ENCODE data around the gene CXCL12. TPM values are rescaled to one million over a fixed set of nuclear protein-coding genes. Genes with fewer than 3 reads are reported as not detected.

CXCL12 gene
- total RNA-seq, 1 donor from 2014 or later: not detected

DNA sequence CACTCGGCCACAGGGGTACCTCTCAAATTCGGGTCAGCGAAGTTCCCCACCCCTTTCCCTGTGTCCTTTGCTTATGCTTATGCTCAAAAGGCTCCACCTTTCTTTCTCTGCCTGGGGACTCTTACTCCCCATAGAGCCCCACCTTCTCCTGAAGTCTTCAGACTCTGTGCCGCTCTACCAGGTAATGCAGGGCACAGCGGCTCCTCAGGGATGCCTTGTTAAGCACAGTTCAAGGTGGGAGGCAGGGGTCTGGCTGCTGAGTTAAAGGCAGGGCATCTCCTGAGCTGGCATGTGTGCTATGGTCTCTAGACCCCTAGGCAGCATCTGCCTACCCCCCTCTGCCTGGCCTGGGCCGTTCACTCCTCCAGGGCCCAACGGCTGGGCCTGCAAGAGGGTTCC lies 3.0 kb upstream of the CXCL12 start:
- no peaks in the 10 kb centered on the region for H3K36me3 Mint-ChIP-seq (ENCODE audit: low read depth)
- no peak overlapping the region for H3K27ac Mint-ChIP-seq
- no peaks in the 10 kb centered on the region for H3K4me1 Mint-ChIP-seq (ENCODE audit: low read depth)
- intact Hi-C loops (cut with micrococcal nuclease): loop anchor here (2.0 to 10.0 kb wide), 3 partner anchors 467 to 715 kb away; no protein-coding TSS in a partner anchor
- no peak overlapping the region for H3K4me3 Mint-ChIP-seq (ENCODE audit: low read depth)
- peaks cover 23% of the 10 kb centered on the region for H3K27me3 Mint-ChIP-seq (ENCODE audit: low read depth)
- no peaks in the 10 kb centered on the region for H3K9me3 Mint-ChIP-seq
- DNase-seq (ENCODE audit: low spot score): no peak

DNA sequence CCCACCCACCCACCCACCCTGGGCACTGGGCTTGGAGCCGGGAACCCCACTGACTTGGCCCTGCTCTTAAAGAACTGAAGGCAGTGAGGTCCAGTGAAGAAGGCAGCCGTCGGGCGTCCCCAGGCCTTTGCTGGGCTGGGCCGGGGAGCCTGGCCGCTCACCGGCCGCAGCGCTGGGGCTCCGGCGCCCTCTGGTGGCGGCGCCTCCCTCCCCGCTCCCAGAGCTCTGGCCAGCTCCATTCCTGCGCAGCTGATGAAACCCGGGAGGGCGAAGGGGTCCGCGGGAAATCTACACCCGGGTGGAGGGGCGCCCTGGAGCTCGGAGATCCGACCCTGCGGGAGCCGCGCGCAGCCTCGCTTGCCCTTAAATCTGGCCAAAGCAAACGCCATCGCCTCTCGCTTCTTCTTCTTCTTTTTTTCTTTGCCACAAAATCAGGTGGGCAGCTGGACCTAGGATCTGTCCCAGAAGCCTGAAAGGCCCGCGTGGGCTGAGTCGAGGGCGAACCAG lies 1.7 kb upstream of the CXCL12 start:
- Mint-ChIP-seq H3K4me1 (ENCODE audit: low read depth) (no peaks in the 10 kb centered on the region), H3K27ac (no peak overlapping the region), H3K4me3 (ENCODE audit: low read depth) (no peak overlapping the region), H3K36me3 (ENCODE audit: low read depth) (no peaks in the 10 kb centered on the region), H3K27me3 (ENCODE audit: low read depth) (peaks cover 30% of the 10 kb centered on the region), H3K9me3 (no peaks in the 10 kb centered on the region)
- no peak for DNase-seq (ENCODE audit: low spot score)
- intact Hi-C loops (cut with micrococcal nuclease): loop anchor here (2.0 to 10.0 kb wide), 3 partner anchors 468 to 714 kb away; no protein-coding TSS in a partner anchor

DNA sequence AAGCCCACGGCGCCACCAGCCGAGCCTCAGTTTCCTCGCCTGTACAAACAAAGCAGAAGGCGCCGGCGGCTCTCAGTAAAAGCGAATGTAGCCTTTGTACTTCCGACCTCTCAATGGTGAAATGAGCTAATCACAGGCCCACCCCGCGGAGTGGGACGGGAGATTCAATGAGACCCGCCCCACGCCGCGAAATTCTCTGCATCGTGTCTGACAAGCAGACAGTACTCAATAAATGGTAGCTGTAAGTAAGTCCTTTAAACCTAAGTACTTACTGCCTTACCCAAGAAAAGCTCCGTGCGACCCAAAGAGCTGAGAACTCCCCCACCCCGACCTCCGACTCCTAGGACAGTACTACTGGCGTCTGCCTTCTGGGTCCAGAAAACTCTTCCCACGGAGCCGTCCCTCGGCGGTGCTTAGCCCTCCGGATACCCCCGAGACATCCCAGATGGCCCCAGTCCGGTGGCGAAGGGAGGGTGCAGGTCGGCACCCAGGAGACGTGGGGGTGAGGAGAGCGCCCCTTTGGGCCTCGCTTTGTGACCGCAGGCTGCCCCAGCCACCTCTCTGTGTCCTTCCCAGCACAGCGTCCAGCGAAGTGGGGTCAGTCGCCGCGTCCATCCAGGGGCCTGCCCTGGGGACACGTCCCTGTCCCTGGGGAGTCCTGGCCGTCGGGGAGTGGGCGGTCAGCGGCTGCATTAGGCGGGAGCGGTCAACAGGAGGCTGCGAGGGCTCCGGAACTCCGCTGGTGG lies 972 bp upstream of the CXCL12 start:
- no peaks in the 10 kb centered on the region for H3K4me1 Mint-ChIP-seq (ENCODE audit: low read depth)

DNA sequence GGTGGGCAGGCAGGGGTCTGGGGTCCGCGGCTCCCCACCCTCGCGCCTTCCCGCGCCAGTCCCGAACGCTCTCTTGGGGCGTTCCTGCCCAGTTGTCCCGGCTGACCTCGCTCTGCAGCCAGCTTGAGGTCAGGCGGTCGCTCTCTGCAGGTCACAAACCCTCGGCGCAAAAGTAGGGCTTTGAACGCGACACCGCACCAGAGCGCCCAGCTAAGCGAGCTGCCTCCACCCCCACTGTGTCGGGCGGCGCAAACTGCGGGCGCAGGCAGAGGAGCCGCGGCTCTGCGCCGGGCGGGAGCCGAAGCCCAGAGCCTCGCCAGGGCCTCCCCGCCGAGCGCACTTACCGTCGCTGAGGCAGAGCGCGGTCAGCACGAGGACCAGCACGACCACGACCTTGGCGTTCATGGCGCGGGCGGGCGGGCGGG lies 284 bp downstream of the CXCL12 start:
- no peak for DNase-seq (ENCODE audit: low spot score)
- H3K4me3 Mint-ChIP-seq (ENCODE audit: low read depth): no peak overlapping the region

More for the DNA sequence above, 972 bp upstream of the CXCL12 start:
- Mint-ChIP-seq H3K4me3 (ENCODE audit: low read depth) (no peak overlapping the region), H3K27me3 (ENCODE audit: low read depth) (peaks cover 30% of the 10 kb centered on the region), H3K36me3 (ENCODE audit: low read depth) (no peaks in the 10 kb centered on the region), H3K27ac (no peak overlapping the region), H3K9me3 (no peaks in the 10 kb centered on the region)
- DNase-seq (ENCODE audit: low spot score): no peak
- intact Hi-C loops (cut with micrococcal nuclease): loop anchor here (2.0 to 10.0 kb wide), 3 partner anchors 469 to 713 kb away; no protein-coding TSS in a partner anchor

DNA sequence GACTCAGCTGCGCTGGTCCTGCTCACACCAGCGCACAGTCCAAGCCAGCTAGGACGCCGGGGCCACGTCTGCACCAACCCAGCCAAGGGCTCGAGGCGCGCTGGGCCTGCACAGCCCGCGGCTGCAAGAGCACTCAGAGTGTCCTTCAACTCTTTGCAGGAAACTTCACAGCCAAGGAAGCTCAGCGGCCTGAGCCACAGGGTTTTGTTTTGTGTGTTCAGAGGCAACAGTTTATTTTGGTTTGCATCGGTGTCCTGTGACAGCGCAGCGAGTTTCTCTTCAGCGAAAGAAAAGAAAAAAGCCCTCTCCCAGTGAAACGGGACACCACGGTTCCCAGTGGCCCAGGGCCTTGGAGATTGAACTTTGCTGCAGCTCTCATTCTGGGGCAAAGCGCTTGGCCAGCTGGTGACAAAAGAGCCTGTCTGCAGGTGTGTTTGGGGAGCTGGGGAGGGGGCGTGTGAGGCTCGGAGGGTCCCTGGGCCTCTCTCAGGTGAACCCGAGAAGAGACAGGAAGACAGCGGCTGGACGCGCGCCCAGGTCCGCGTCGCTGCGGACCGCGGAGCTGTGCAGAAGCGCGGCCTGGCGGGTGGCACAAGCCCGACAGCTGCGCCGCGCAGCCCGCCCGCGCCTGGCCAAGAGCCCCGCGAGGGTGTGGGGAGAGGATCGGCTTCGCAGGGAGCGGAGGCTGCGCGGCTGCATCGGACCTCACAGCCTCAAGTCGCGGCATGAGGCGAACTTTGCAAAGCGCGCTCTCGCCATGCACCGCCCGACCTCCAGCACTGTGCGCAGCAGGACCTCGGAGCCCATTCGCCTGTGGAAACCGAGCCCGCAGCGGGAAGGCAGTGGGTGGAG lies 922 bp downstream of the CXCL12 start:
- no peak overlapping the region for H3K4me3 Mint-ChIP-seq (ENCODE audit: low read depth)
- peaks cover 30% of the 10 kb centered on the region for H3K27me3 Mint-ChIP-seq (ENCODE audit: low read depth)
- H3K27ac Mint-ChIP-seq: no peak overlapping the region
- H3K9me3 Mint-ChIP-seq: no peaks in the 10 kb centered on the region
- no peak for DNase-seq (ENCODE audit: low spot score)
- no peaks in the 10 kb centered on the region for H3K36me3 Mint-ChIP-seq (ENCODE audit: low read depth)
- no peaks in the 10 kb centered on the region for H3K4me1 Mint-ChIP-seq (ENCODE audit: low read depth)
- intact Hi-C loops (cut with micrococcal nuclease): loop anchor here (10.0 kb wide), 1 partner anchor 471 kb away; no protein-coding TSS in a partner anchor

More for the DNA sequence above, 284 bp downstream of the CXCL12 start:
- H3K4me1 Mint-ChIP-seq (ENCODE audit: low read depth): no peaks in the 10 kb centered on the region
- intact Hi-C loops (cut with micrococcal nuclease): loop anchor here (5.0 to 10.0 kb wide), 2 partner anchors 470 to 692 kb away; no protein-coding TSS in a partner anchor
- no peak overlapping the region for H3K27ac Mint-ChIP-seq
- peaks cover 30% of the 10 kb centered on the region for H3K27me3 Mint-ChIP-seq (ENCODE audit: low read depth)
- no peaks in the 10 kb centered on the region for H3K9me3 Mint-ChIP-seq
- no peaks in the 10 kb centered on the region for H3K36me3 Mint-ChIP-seq (ENCODE audit: low read depth)

DNA sequence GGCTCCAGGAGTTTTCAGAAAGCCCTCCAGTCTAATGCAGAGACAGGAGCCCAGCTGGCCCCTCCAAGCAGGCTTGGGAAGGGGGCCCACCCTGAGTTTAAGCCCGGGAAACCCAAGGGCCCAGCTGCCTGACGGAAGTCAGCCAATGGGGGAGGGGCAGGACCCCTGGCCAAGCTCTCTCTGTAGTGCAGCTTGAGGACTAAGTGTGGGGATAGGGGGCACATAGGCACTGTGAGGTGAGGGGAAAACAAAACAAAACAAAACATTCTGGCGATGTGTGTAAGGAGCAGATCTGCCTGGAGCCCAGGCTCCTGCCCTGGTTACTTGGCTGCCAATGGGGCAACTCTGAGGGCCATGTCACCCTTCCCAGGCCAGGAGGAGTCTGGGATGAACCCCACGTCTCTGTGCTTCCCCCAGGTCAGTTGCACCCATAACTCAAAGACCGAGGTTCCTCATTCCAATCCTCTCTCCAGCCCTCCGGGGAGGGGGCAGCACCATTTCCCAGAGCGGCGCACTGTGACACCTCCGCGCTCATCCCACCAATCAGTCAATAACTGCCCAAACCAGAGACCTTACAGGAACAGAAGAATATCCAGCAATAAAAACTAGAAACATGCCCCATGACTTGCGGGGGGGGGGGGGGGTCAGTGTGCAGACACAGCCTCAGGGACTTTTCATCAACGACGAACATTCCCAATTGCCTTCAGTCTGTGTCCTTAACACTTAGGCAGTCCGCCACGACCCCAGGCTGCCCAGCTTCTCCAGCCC lies 1.7 kb downstream of the CXCL12 start:
- intact Hi-C loops (cut with micrococcal nuclease): loop anchor here (10.0 kb wide), 1 partner anchor 472 kb away; no protein-coding TSS in a partner anchor
- Mint-ChIP-seq H3K27ac (no peak overlapping the region), H3K27me3 (ENCODE audit: low read depth) (peaks cover 30% of the 10 kb centered on the region), H3K4me1 (ENCODE audit: low read depth) (no peaks in the 10 kb centered on the region), H3K36me3 (ENCODE audit: low read depth) (no peaks in the 10 kb centered on the region), H3K9me3 (no peaks in the 10 kb centered on the region), H3K4me3 (ENCODE audit: low read depth) (no peak overlapping the region)
- no peak for DNase-seq (ENCODE audit: low spot score)

DNA sequence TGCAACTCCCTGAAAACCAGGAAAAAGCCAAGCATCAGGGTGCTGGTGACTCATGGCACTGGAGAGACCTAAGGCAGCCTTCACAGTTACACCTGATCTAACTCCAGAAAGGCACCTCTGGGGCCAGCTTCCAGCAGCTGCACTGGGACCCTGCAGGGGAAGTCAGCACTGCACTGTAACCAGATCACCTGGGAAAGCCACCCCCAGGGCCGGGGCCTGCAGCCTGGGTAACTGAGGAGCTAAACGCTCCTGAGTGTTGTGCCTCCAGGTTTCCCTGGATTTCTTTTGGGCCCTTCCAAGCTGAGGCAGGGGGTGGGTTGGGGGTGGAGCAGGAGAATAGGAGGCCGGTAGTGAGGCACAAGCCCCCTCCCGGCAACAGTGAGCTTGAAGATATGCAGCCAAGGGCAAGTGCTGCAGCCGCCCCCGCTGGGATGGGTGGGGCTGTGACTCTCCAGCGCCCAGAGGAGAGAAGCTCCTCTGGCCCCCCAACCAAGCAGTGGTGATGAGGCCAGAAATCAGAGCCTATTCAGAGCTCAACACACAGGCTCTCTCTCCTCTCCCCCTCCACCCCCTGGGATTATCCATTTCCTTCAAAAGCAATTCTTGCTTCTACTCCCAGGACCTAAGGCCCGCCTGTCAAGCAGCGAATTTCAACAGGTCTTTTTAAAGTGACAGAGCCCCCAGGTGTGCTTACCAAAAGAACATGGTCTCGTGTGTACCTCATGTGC lies 2.6 kb downstream of the CXCL12 start:
- no peaks in the 10 kb centered on the region for H3K9me3 Mint-ChIP-seq
- no peak overlapping the region for H3K27ac Mint-ChIP-seq
- H3K27me3 Mint-ChIP-seq (ENCODE audit: low read depth): peaks cover 28% of the 10 kb centered on the region
- DNase-seq (ENCODE audit: low spot score): no peak
- H3K36me3 Mint-ChIP-seq (ENCODE audit: low read depth): no peaks in the 10 kb centered on the region
- intact Hi-C loops (cut with micrococcal nuclease): loop anchor here (10.0 kb wide), 1 partner anchor 473 kb away; no protein-coding TSS in a partner anchor
- no peaks in the 10 kb centered on the region for H3K4me1 Mint-ChIP-seq (ENCODE audit: low read depth)
- H3K4me3 Mint-ChIP-seq (ENCODE audit: low read depth): no peak overlapping the region

DNA sequence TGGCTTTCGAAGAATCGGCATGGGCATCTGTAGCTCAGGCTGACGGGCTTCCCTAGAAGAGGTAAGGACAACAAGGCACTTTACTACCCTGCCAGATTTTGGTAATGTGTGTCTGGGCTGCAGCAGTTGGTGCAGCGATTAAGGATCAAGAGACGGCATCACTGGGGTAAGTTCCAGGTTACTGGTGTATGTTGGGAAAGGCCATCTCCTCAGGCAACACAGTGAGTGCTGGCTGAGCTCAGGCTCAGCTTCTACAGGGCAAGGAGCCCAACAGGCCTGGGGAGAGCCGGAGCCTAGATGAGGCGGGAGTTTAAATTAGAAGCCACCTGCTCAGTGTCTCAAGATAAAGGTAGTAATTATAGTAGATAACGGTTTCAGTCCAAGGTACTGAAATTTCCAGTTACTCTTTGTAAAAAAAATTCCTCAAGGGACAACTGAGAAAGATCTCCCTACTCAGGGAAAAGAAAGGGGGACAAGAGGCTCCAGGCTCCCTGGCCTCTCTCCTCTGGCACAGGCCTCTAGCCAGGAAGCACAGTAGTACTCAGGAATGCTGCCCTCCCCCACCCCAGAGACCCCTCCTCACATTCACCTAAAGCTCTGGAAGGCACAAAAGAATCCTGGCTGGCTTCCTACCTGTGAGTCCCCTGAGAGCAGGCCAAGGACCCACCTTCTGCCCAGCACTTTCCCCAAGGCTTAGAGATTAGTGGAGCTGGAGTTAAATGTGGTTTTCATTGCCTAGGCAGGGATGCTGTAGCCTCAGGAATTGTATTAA lies 3.9 kb downstream of the CXCL12 start:
- no peak overlapping the region for H3K4me3 Mint-ChIP-seq (ENCODE audit: low read depth)
- H3K27me3 Mint-ChIP-seq (ENCODE audit: low read depth): peaks cover 24% of the 10 kb centered on the region
- no peak overlapping the region for H3K27ac Mint-ChIP-seq
- H3K36me3 Mint-ChIP-seq (ENCODE audit: low read depth): no peaks in the 10 kb centered on the region
- no peak for DNase-seq (ENCODE audit: low spot score)
- intact Hi-C loops (cut with micrococcal nuclease): loop anchor here (10.0 kb wide), 1 partner anchor 474 kb away; no protein-coding TSS in a partner anchor
- H3K9me3 Mint-ChIP-seq: no peaks in the 10 kb centered on the region
- H3K4me1 Mint-ChIP-seq (ENCODE audit: low read depth): no peaks in the 10 kb centered on the region

DNA sequence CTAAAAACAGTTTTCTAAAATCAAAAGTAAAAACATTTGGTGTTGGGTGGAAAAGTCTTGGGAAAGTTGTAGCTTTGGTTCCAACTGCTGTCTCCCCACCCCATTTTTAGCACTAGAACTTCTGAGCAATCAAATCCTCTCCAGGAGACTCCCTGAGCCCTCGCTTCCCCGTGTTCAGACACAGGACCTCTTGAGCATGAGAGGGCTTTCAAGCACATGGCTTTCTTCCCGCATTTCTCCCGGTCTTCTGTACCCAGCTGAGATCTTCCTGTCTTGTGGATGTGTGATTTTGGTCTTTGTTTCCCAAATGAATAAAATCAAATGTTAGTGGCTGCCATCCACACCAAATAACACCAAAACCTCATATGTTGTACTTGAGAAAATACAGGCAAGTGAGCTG lies 5.0 kb downstream of the CXCL12 start:
- Mint-ChIP-seq H3K27me3 (ENCODE audit: low read depth) (peaks cover 20% of the 10 kb centered on the region), H3K4me3 (ENCODE audit: low read depth) (no peak overlapping the region), H3K27ac (no peak overlapping the region), H3K36me3 (ENCODE audit: low read depth) (no peaks in the 10 kb centered on the region), H3K9me3 (no peaks in the 10 kb centered on the region), H3K4me1 (ENCODE audit: low read depth) (no peaks in the 10 kb centered on the region)
- no peak for DNase-seq (ENCODE audit: low spot score)
- intact Hi-C loops (cut with micrococcal nuclease): loop anchor here (10.0 kb wide), 1 partner anchor 475 kb away; no protein-coding TSS in a partner anchor

DNA sequence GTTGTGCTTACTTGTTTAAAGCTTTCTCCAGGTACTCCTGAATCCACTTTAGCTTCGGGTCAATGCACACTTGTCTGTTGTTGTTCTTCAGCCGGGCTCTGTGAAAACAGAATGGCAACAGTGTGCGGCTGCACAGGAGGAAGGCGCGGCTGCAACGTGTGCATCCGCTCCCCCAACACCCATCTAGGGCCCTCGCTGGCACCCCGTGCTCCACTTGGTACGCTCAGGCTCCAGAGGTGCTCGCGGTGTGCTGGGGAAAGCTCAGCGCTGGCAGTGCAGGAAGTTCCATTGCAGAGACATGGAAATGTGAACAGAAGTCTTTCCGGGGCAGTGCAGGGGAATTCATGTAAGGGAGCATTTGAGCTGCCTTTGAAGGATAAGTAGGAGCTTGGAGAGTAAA lies 6.3 kb downstream of the CXCL12 start:
- H3K36me3 Mint-ChIP-seq (ENCODE audit: low read depth): no peaks in the 10 kb centered on the region
- no peak overlapping the region for H3K4me3 Mint-ChIP-seq (ENCODE audit: low read depth)
- no peak for DNase-seq (ENCODE audit: low spot score)
- H3K9me3 Mint-ChIP-seq: no peaks in the 10 kb centered on the region
- no peaks in the 10 kb centered on the region for H3K4me1 Mint-ChIP-seq (ENCODE audit: low read depth)
- peaks cover 15% of the 10 kb centered on the region for H3K27me3 Mint-ChIP-seq (ENCODE audit: low read depth)
- intact Hi-C loops (cut with micrococcal nuclease): no loop called here
- no peak overlapping the region for H3K27ac Mint-ChIP-seq

DNA sequence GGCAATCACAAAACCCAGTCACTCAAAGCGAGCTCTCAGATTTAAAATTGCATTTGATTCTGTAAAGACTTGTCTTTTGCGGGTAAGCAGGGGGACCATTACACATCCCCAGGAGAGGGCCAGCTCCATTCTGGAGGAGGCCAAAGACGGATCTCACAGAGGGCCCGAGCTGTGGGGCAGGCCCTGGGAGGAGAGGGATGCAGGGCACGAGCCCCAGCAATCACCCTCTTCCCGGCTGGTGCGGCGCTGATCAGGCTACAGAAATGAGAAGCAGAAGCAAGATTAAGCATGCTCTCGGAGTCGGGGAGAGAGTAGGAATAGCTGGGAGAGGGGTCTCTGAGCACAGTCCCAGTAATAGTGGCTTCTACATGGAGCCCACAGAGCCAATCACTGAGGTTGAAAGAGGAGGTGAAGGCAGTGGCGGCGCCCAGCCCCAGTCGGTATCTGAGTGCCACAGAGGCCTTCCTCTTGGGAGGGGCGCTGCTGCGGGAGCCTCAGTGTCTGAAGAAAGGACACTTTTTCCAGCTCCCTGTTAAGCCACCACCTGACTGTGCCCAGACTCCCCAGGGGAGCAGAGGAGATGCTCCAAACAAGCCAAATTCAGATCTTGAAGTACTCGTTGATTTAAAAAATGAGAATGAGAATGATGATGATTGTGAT lies 7.1 kb downstream of the CXCL12 start:
- Mint-ChIP-seq H3K27me3 (ENCODE audit: low read depth) (peaks cover 7% of the 10 kb centered on the region), H3K4me3 (ENCODE audit: low read depth) (no peak overlapping the region), H3K27ac (no peak overlapping the region), H3K36me3 (ENCODE audit: low read depth) (no peaks in the 10 kb centered on the region), H3K9me3 (no peaks in the 10 kb centered on the region), H3K4me1 (ENCODE audit: low read depth) (no peaks in the 10 kb centered on the region)
- no peak for DNase-seq (ENCODE audit: low spot score)
- intact Hi-C loops (cut with micrococcal nuclease): no loop called here
